GM19025 (cell line): ENCODE data around the gene PRIMA1.

Experiments
- ATAC-seq: cut with Tn5 transposase; IDR thresholded peaks from one replicate; pipeline ENCODE4 v1.9.1; 2021; ENCODE audit warnings: mild to moderate bottlenecking, low read depth, moderate library complexity; ENCODE audit not compliant: unreplicated experiment

Gene PRIMA1

GRCh38 chr14:93797536-93797935 lies 9.3 kb upstream of the PRIMA1 start:
- ATAC-seq, result no peak

- no peak for ATAC-seq
Observed at GRCh38 chr14:93797071-93797470, 8.8 kb upstream of the PRIMA1 start.

- ATAC-seq, result no peak
Observed at GRCh38 chr14:93794756-93795155, 6.5 kb upstream of the PRIMA1 start.

GRCh38 chr14:93793555-93794324 lies 5.5 kb upstream of the PRIMA1 start:
- ATAC-seq, result no peak

- no peak for ATAC-seq
Observed at GRCh38 chr14:93792391-93792790, 4.1 kb upstream of the PRIMA1 start.

GRCh38 chr14:93790966-93791365 lies 2.7 kb upstream of the PRIMA1 start:
- ATAC-seq, result no peak

- ATAC-seq, result no peak
Observed at GRCh38 chr14:93789228-93790130, 1.2 kb upstream of the PRIMA1 start.

GRCh38 chr14:93788543-93789227 lies 400 bp upstream of the PRIMA1 start:
- ATAC-seq, result no peak

GRCh38 chr14:93787465-93788292 lies 606 bp downstream of the PRIMA1 start:
- no peak for ATAC-seq

GRCh38 chr14:93785423-93785822 lies 2.9 kb downstream of the PRIMA1 start:
- no peak for ATAC-seq

- ATAC-seq, result no peak
Observed at GRCh38 chr14:93784878-93785277, 3.4 kb downstream of the PRIMA1 start.

- ATAC-seq, result no peak
Observed at GRCh38 chr14:93780813-93781400, 7.4 kb downstream of the PRIMA1 start.

GRCh38 chr14:93778856-93779629 lies 9.2 kb downstream of the PRIMA1 start:
- ATAC-seq, result no peak

GRCh38 chr14:93778453-93778852 lies 9.8 kb downstream of the PRIMA1 start:
- no peak for ATAC-seq

GRCh38 chr14:93775744-93776143 lies 12.5 kb downstream of the PRIMA1 start:
- no peak for ATAC-seq

- ATAC-seq, result no peak
Observed at GRCh38 chr14:93775158-93775557, 13.1 kb downstream of the PRIMA1 start.

- ATAC-seq, result no peak
Observed at GRCh38 chr14:93772263-93772662, 16.0 kb downstream of the PRIMA1 start.

GRCh38 chr14:93765970-93766369 lies 22.3 kb downstream of the PRIMA1 start:
- ATAC-seq, result no peak

GRCh38 chr14:93765155-93765554 lies 23.1 kb downstream of the PRIMA1 start:
- ATAC-seq, result no peak
